Neural progenitor cell (in vitro differentiated cells): ENCODE results near the gene MAK.

Source experiments
- CTCF ChIP-seq: fragments of 200-600 bp; sonication (generic); IDR thresholded peaks from 2 replicates; pipeline ENCODE4 v1.5.1; 2017; ENCODE audit warnings: antibody characterized with exemption, mild to moderate bottlenecking
- EZH2 ChIP-seq: fragments of 200-600 bp; sonication (generic); IDR thresholded peaks from 2 replicates; pipeline ENCODE4 v1.6.1; 2017; ENCODE audit warnings: antibody characterized with exemption, mild to moderate bottlenecking, moderate library complexity
- EZH2phosphoT487 ChIP-seq: fragments of 200-600 bp; sonication (generic); IDR thresholded peaks from 2 replicates; pipeline ENCODE4 v1.6.1; 2017; ENCODE audit warnings: antibody characterized with exemption

DNA sequence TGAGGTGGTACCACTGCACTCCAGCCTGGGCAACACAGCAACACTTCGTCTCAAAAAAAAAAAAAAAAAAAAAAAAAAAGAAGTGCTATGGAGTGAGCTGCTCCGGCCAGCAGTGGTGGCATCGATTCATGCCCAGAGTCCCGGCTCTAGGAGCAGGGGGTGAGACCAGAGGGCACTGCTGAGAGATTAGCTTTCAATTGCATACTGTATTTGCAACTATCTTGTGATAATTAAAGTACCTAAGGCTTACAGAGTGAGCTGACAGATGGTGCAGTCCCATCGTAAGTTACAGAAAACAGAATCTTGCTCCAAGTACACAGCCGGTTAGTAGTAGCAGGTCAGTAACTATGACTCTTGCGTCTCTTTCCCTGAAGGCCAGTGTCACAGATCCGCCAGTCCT, 59.3 kb downstream of the MAK start:
- no peak for TF ChIP-seq EZH2
- no peak for TF ChIP-seq CTCF
- TF ChIP-seq EZH2phosphoT487, result no peak
